Measurements from ENCODE around the gene SYVN1.

SYVN1 gene

DNA sequence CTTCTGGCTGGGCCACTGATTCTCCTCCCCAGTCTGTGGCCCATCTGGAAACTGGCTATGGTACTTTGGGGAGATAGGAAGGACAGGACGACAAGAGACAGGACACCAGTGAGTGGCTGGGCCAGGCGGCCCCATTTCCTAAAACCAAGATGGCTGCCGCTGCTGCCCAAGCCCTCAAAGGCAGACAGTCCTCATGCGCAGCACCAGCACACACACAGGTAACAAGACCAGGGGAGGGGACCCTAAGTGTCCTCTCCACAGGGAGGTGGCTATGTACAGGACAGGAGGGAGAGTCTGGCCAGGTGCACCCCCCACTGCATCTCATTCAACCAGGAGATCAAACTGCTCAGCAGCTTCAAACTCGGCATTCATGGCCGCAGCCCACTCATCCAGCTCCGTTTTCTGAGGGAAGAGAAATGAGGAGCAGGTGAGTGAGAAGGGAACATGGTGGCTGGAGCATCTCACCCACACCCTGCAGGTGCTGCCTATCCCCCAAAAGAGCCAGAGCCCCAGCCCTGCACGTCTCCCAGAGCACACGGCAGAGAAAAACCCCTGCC is 55.5 kb downstream of the SYVN1 start:
- DNase-seq, result no peak
- intact Hi-C loops (cut with DNase I; ENCODE audit: low total_unique reads), result no loop called here

GRCh38 chr11:65078151-65078550 is 56.2 kb downstream of the SYVN1 start:
- TF ChIP-seq CTCF (IDR thresholded peaks at IDR 0.05), result peak; percentile 24 to 27
- H3K4me3 ChIP-seq, result no peak overlapping the region
- peaks cover 0 to under 1% (median 0%) of the 10 kb centered on the region in 4 donors for H3K4me1 ChIP-seq
- H3K27ac ChIP-seq, result no peak overlapping the region
- no peak for DNase-seq
- no peaks in the 10 kb centered on the region for H3K36me3 ChIP-seq
- no peaks in the 10 kb centered on the region for H3K9me3 ChIP-seq
- intact Hi-C loops (cut with DNase I; ENCODE audit: low total_unique reads), result no loop called here
- no peaks in the 10 kb centered on the region for H3K27me3 ChIP-seq

More for the DNA sequence above, 55.5 kb downstream of the SYVN1 start:
- H3K36me3 ChIP-seq, result no peaks in the 10 kb centered on the region
- H3K27ac ChIP-seq, result no peak overlapping the region
- TF ChIP-seq CTCF (IDR thresholded peaks at IDR 0.05), result no peak
- no peaks in the 10 kb centered on the region for H3K9me3 ChIP-seq
- peaks cover 0 to 7% (median 6%) of the 10 kb centered on the region in 4 donors for H3K4me1 ChIP-seq
- no peaks in the 10 kb centered on the region for H3K27me3 ChIP-seq
- H3K4me3 ChIP-seq, result no peak overlapping the region

DNA sequence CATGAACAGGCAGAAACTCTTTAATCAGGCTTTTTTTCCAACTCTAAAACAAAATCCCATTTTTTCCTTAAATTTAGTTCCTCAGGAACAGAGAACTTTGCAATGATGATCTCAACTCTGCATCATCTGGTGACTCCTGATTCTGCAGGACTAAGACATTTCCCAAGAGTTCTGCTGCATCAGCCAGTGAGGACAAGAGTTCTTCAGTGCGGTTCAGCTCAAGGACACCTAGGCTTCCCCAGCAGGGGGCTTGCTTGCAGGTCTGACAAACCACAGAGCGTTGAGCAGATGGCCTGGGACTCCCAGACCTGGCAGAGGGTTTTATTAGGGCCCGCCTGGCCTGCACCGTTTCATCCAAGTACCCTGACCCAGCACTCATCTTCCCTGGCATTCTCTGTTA is 56.9 kb downstream of the SYVN1 start:
- intact Hi-C loops (cut with DNase I; ENCODE audit: low total_unique reads), result no loop called here
- no peak for TF ChIP-seq CTCF (IDR thresholded peaks at IDR 0.05)
- Histone ChIP-seq H3K4me1 (no peaks in the 10 kb centered on the region), H3K4me3 (no peak overlapping the region), H3K36me3 (no peaks in the 10 kb centered on the region), H3K9me3 (no peaks in the 10 kb centered on the region), H3K27ac (no peak overlapping the region), H3K27me3 (no peaks in the 10 kb centered on the region)
- DNase-seq, result no peak
